Osteoblast (primary cell): Measurements from ENCODE around the gene CLVS2. TPM values are rescaled to one million over a fixed set of nuclear protein-coding genes. Genes with fewer than 3 reads are reported as not detected.

Experiments
- DNase-seq: peaks from one replicate; pipeline ENCODE4 v3.0.0; 2011; ENCODE audit warnings: low spot score, mixed read lengths; ENCODE audit not compliant: insufficient read length; ENCODE audit errors: missing footprints
- H2AFZ ChIP-seq: 2 replicates; pipeline ENCODE4 v1.6.0; 2011; ENCODE audit warnings: mild to moderate bottlenecking, low read length
- H3K27ac ChIP-seq: 2 replicates; pipeline ENCODE4 v1.5.1; 2011; ENCODE audit warnings: mild to moderate bottlenecking, low read depth, low read length, moderate library complexity
- H3K27me3 ChIP-seq: 2 replicates; pipeline ENCODE4 v1.6.0; 2012; ENCODE audit warnings: mild to moderate bottlenecking, control low read depth, inconsistent platforms, low read length, moderate library complexity; ENCODE audit not compliant: insufficient read depth
- H3K36me3 ChIP-seq: 2 replicates; pipeline ENCODE4 v1.5.1; 2011; ENCODE audit warnings: mild to moderate bottlenecking, low read length, control low read depth, moderate library complexity; ENCODE audit not compliant: insufficient read depth
- H3K4me1 ChIP-seq: 2 replicates; pipeline ENCODE4 v1.5.1; 2011; ENCODE audit warnings: mild to moderate bottlenecking, low read length, control low read depth, moderate library complexity; ENCODE audit not compliant: insufficient read depth
- H3K4me2 ChIP-seq: 2 replicates; pipeline ENCODE4 v1.6.0; 2011; ENCODE audit warnings: mild to moderate bottlenecking, low read length; ENCODE audit not compliant: insufficient read depth
- H3K4me3 ChIP-seq: fragments of 200-600 bp; sonication (generic); 3 replicates; pipeline ENCODE4 v1.5.1; 2012; ENCODE audit warnings: mild to moderate bottlenecking, low read length, inconsistent platforms; ENCODE audit not compliant: insufficient read depth
- H3K79me2 ChIP-seq: 2 replicates; pipeline ENCODE4 v1.6.0; 2012; ENCODE audit warnings: mild to moderate bottlenecking, low read length, control low read depth, inconsistent platforms; ENCODE audit not compliant: insufficient read depth
- H3K9me3 ChIP-seq: 2 replicates; pipeline ENCODE4 v1.5.1; 2011; ENCODE audit warnings: low read depth, low read length, control low read depth
- H4K20me1 ChIP-seq: 2 replicates; pipeline ENCODE4 v1.6.0; 2012; ENCODE audit warnings: mild to moderate bottlenecking, low read length, control low read depth; ENCODE audit not compliant: insufficient read depth
- total RNA-seq: library from RNA; depleted of rRNA; stranded (reverse); fragments of >200 nt; gene quantifications from 2 replicates; pipeline ENCODE4 v1.2.3, GENCODE V29; 2012
- TF ChIP-seq, protein P1 (sequence below): IDR thresholded peaks from 2 replicates; pipeline ENCODE4 v1.5.1; 2011; ENCODE audit warnings: mild to moderate bottlenecking, low read depth, low read length, moderate library complexity; ENCODE audit errors: extremely low read depth

CLVS2 gene
- total RNA-seq, 1 donor: not detected

DNA sequence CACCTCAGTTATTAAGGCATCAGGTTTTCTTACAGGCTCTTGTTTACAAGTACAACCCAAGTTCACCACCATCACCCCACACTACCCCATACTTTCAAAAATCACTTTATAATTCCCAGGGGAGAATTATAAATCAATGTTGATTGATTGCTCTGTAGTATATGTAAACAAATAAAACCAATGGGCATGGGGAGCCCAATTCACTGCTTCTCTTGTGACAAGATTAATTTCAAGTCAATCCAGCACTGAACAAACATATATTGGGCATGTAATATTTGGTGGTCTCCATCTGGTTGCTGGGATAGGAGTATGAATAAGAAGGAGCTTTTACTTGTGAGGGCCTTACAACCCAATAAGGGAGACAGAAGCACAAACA lies 95.8 kb downstream of the CLVS2 start:
- no peak for DNase-seq
- H3K27ac ChIP-seq: peak overlapping the region; percentile 52
- peak overlapping the region; percentile 40 for H3K4me2 ChIP-seq
- TF ChIP-seq, protein P1, sequence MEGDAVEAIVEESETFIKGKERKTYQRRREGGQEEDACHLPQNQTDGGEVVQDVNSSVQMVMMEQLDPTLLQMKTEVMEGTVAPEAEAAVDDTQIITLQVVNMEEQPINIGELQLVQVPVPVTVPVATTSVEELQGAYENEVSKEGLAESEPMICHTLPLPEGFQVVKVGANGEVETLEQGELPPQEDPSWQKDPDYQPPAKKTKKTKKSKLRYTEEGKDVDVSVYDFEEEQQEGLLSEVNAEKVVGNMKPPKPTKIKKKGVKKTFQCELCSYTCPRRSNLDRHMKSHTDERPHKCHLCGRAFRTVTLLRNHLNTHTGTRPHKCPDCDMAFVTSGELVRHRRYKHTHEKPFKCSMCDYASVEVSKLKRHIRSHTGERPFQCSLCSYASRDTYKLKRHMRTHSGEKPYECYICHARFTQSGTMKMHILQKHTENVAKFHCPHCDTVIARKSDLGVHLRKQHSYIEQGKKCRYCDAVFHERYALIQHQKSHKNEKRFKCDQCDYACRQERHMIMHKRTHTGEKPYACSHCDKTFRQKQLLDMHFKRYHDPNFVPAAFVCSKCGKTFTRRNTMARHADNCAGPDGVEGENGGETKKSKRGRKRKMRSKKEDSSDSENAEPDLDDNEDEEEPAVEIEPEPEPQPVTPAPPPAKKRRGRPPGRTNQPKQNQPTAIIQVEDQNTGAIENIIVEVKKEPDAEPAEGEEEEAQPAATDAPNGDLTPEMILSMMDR: no peak
- H4K20me1 ChIP-seq: no peaks in the 10 kb centered on the region
- H2AFZ ChIP-seq: no peak overlapping the region
- peaks cover 13% of the 10 kb centered on the region for H3K4me1 ChIP-seq
- no peaks in the 10 kb centered on the region for H3K27me3 ChIP-seq
- no peaks in the 10 kb centered on the region for H3K79me2 ChIP-seq
- H3K9me3 ChIP-seq: no peaks in the 10 kb centered on the region
- H3K36me3 ChIP-seq: no peaks in the 10 kb centered on the region
- H3K4me3 ChIP-seq: no peak overlapping the region

DNA sequence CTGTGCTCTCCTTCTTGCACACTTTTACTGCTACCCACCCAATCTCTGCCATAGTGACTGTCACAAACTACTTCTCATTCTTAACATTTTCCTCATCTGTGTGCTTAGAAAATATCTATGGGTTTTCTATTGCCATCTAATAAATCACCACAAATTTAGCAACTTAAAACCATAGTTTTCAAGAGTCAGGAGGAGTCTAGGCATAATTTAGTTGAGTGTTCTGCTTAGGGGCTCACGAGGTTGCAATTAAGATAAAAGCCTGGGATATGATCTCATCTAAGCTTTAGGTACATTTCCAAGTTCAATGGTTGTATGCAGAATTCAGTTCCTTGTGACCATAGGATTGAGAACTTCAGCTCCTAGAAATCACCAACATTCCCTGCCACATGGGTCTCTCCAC lies 98.8 kb downstream of the CLVS2 start:
- Histone ChIP-seq H3K27ac (no peak overlapping the region), H2AFZ (no peak overlapping the region), H3K27me3 (no peaks in the 10 kb centered on the region), H3K4me3 (no peak overlapping the region), H3K4me1 (peaks cover 13% of the 10 kb centered on the region), H4K20me1 (no peaks in the 10 kb centered on the region), H3K36me3 (no peaks in the 10 kb centered on the region), H3K79me2 (no peaks in the 10 kb centered on the region), H3K9me3 (no peaks in the 10 kb centered on the region), H3K4me2 (no peak overlapping the region)
- DNase-seq: no peak
- TF ChIP-seq, protein P1: no peak

DNA sequence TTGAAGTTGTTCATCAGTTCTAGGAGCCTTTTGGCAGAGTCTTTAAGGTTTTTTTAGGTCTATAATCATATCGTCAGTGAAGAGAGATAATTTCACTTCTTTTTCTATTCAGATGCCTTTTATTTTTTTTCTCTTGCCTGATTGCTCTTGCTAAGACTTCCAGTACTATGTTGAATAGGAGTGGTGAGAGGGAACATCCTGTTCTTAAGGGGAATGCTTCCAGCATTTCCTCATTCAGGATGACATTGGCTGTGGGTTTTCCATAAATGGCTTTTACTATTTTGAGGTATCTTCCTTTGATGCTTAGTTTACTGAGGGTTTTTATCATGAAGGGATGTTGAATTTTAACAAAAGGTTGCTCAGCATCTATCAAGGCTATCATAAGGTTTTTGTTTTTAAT lies 109.5 kb downstream of the CLVS2 start:
- no peaks in the 10 kb centered on the region for H3K27me3 ChIP-seq
- H3K79me2 ChIP-seq: no peaks in the 10 kb centered on the region
- DNase-seq: no peak
- TF ChIP-seq, protein P1: no peak
- no peaks in the 10 kb centered on the region for H4K20me1 ChIP-seq
- no peak overlapping the region for H2AFZ ChIP-seq
- no peaks in the 10 kb centered on the region for H3K4me1 ChIP-seq
- H3K4me2 ChIP-seq: no peak overlapping the region
- no peaks in the 10 kb centered on the region for H3K36me3 ChIP-seq
- H3K9me3 ChIP-seq: no peaks in the 10 kb centered on the region
- H3K4me3 ChIP-seq: no peak overlapping the region
- no peak overlapping the region for H3K27ac ChIP-seq

DNA sequence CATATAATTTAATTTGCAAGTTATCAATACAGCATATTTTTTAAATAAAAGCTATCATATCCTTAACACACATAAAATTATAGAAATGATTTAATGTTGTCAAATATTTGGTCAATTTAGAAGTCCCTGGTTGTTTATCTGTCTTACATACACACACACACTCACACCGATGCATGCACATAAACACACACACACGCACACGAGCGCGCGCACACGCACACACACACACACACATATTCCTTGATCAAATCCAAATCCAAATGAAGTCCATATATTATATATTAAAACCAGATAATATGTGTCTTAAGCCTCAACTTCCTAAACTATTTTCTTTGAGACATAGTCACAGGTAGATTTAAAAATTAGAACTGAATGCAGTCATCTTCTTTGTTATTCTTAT lies 120.3 kb downstream of the CLVS2 start:
- no peak overlapping the region for H2AFZ ChIP-seq
- H3K4me3 ChIP-seq: no peak overlapping the region
- DNase-seq: no peak
- H3K27ac ChIP-seq: no peak overlapping the region
- no peaks in the 10 kb centered on the region for H3K79me2 ChIP-seq
- H3K9me3 ChIP-seq: no peaks in the 10 kb centered on the region
- no peaks in the 10 kb centered on the region for H3K4me1 ChIP-seq
- no peaks in the 10 kb centered on the region for H4K20me1 ChIP-seq
- no peaks in the 10 kb centered on the region for H3K36me3 ChIP-seq
- H3K27me3 ChIP-seq: no peaks in the 10 kb centered on the region
- no peak overlapping the region for H3K4me2 ChIP-seq
- TF ChIP-seq, protein P1: no peak
